CD4-positive, alpha-beta T cell treated with Interleukin-17A for 1 hour (primary cell): ENCODE results near the gene FIBCD1.

Experiments
- DNase-seq: peaks from one replicate; pipeline ENCODE4 v3.0.0-alpha.2; 2020

Gene FIBCD1

DNA sequence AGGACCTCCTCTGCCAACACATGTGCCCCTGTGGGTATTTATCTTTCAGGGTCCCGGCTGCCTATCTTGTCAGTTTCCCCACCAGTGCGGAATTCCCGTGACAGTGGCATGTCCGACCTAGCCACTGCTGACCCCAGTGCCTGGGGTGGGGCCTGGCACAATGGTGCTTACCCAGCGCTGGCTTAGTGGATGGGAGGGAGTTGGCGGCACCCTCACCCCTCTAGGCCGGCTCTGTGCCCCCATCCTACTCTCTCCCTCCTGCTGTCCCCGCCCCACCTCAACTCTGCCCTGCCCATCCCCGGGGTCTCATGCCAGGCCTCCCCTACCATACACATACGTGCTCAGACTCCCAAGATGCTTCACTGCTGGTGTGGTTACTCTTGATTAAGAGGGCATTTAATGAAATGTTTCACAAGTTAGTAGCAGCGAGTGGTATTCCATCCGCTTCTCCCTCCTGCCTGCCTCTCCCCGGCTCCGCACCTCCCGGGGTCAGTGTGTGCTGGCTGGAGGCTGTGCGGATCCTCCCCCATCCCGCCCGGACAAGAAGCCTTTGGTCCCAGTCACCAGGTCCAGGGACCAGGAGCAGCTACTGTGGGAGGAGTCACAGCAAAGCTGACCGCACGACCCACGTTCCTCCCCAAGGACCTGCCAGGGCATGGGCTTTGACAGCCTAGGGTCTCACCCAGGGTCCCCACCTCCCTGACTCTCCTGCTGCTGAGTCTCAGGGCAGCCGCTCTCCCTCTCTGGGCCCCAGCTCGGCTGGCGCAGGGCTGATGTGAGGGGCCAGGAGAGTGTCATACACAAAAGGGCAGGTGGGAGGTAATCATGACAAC is 32.9 kb downstream of the FIBCD1 start:
- DNase-seq = no peak

DNA sequence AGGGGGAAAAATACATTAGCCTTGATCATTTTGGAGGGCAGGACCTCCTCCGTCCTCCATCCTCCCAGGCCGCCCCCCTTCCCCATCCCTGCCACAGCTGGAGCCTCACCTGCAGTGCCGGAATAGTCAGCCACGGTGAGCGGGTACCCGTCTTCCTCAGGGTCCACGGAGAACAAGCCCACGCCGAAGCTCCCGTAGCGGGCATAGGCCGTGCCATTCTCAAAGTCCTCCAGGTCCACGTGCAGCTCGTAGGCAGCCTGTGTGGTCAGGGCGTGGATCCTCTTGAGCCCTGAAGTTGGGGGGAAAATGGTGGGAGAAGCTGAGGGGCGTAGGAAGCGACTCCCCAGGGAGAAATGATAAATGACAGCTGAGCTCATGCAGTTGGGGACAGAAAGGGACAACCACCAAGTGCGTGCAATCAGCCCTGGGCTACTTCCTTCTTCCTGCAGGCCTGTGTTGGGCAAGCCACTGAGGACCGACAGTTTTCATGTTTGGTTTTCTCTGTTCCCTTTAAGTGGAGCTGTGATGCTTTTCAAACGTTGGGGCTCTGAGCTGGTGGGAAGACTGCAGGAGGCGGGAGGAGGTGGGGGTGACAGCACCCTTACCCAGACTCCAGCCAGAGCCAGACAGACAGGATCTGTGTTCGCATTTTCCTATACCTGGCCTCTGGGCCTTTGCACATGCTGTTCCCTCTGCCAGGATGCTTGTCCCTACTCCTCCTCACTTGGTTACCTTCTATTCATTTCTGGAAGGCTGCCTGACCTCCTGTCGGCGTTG is 33.7 kb downstream of the FIBCD1 start:
- DNase-seq = no peak

DNA sequence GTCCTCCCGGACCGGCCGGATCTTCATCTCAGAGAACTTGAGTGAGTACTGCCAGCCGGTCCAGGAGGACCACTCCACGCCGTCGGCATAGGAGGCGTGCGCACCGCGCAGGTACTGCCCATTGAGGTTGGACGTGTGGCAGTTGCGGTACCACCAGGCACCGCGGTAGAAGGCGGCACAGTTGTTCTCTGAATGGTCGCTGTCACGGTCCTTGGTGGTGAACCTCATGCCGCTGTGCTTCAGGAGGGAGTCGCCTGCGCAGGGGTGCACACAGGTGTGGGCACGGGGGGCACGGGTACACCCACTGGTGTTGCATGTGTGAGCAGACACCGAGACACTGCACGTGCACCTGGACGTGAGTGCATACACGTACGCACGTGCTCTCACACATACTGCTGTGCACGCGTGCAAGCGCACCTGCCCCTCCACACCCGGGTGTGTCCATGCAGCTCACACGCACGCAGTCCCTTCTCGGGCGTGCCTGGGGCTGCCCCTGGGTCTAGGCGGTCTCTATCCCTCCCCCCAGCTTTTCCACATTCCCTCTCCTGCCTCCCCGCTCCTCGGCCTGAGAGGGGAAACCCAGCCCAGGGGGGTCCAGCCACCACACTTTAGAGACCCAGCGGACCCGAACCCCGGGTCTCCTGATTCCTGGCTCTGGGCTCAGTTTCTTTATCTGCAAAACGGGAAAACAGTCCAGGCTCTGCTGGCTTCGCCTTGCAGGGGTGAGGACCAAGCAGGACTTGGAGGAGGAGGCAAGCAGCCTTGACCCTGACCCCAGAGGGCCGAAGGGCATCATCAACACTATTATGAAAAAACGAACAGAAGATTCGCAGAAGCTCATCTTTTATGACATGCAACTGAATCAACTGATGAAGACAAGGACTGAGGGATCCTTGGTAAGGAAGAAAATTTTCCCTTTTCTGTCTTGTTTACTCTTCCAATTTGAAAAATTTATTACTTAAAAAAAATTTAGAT is 34.7 kb downstream of the FIBCD1 start:
- no peak for DNase-seq

GRCh38 chr9:130903194-130904069 is 35.6 kb downstream of the FIBCD1 start:
- DNase-seq = no peak

GRCh38 chr9:130902204-130903185 is 36.6 kb downstream of the FIBCD1 start:
- DNase-seq = no peak

- DNase-seq = no peak
These were observed 37.4 kb downstream of the FIBCD1 start for GRCh38 chr9:130901498-130902203.

DNA sequence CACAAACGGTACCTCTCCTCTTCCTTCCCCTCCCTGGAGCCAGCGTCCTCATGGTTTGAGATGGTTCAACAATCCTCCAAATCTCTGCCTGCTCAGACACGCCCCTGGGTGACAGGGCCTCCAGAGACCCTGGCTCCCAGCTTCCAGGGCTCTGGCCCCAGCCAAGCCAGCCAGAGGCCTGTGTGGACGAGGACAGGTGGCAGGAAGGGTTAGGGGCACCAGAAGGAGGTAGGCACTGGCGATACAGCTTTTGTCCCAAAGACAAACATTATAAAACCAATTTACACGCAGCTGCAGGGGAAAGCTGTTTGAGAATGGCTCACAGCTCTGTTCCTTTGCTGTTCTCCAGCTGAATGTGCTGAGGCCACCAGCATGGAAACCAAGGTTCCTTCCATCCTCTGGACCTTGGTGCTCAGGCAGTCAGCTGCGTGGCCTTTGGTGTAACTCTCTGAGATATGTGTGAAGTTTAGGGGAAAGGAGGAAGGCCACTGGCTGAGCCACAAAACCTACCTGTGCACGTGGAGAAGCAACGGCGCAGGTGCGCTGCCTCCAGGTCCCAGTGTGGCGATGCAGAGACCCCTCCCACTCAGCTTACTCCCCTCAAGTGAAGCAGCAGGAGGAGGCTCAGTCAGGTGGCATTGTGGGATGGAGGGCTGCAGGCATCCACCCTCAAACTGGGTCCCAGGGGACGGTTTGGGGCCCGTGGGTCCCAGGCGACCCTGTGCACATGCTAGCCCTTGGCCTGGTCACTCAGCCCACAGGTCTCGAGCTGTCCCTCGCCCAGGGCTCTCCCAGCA is 38.1 kb downstream of the FIBCD1 start:
- DNase-seq = no peak

GRCh38 chr9:130899051-130899748 is 39.8 kb downstream of the FIBCD1 start:
- DNase-seq = no peak

GRCh38 chr9:130898552-130898852 is 40.5 kb downstream of the FIBCD1 start:
- DNase-seq = no peak

DNA sequence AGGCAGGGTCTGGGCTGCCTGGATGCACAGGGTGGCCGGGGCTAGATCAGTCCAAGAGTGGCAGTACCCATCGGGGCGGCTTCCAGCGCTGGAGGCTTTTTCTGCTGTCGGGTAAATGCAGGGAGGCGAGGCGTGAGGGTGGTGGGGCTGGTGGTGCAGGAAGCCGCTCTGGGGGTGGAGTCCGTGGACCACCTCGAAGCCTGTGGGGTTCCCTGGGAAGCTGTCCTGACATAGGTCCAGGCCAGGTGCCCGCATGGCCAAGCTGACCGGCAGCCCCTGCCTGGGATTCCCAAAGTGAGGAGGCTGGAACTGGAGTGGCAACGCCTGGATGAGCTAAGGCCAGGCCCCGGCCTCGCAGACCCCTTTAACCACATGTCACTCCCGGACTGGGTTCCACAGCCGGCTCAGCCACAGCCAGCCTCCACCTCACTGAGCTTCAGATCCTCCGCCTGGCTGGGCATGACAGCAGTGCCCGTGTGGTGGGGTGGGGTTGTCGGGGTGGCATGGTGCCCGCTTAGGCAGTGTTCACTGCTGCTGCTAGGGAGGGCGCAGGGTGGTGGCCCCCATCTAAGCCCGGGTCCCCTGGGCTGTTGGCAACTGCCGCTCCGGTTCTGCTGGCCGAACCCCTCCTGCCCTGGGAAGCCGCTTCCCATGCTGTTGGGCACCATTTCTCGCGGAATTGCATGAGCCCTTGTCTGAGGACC is 41.0 kb downstream of the FIBCD1 start:
- no peak for DNase-seq

GRCh38 chr9:130897105-130897751 is 41.8 kb downstream of the FIBCD1 start:
- no peak for DNase-seq

DNA sequence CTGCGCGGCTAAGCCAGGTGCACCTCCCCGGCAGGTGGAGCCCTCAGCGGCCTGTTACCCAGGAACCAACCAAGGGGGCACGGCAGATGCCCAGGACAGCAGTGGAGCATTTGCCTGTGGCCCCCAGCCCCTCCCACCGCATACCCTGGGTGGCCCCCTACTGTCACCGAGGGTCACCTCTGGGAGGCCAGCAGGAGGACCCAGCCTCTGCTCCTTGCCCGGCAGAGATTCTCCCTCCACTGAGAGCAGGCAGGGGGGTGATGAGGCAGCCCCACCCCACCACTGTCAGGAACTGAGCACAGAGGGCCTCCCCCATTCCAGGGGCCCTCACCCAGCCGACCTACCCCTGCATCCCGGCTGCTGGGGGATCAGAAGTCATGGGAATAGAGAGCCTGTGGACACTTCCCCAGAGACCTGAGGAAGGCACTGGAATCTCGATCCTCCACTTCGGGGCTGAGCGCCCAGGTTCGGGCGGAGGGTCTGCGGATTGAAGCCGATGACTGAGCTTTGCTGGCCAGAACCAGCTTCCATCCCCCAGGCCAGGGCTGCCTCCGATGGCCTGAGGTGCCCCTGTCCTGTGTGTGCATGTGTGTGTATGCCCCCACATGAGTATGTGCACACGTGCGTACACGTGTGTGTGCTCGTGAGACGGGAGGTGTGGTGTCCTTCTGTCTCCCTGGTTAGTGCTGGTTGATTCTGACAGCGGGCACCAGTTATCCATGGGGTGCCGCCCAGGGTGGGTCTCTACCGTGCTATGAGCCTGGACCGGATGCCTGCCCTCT is 42.6 kb downstream of the FIBCD1 start, which contains the start of gene QRFP:
Gene QRFP (minus strand): TSS at position 580 of the 782 bp plus-strand sequence. CDS start 2,974 bp downstream, outside the sequence.
- DNase-seq = no peak

GRCh38 chr9:130895481-130896232 is 43.4 kb downstream of the FIBCD1 start:
- no peak for DNase-seq

- no peak for DNase-seq
These were observed 44.0 kb downstream of the FIBCD1 start for GRCh38 chr9:130895038-130895437.

DNA sequence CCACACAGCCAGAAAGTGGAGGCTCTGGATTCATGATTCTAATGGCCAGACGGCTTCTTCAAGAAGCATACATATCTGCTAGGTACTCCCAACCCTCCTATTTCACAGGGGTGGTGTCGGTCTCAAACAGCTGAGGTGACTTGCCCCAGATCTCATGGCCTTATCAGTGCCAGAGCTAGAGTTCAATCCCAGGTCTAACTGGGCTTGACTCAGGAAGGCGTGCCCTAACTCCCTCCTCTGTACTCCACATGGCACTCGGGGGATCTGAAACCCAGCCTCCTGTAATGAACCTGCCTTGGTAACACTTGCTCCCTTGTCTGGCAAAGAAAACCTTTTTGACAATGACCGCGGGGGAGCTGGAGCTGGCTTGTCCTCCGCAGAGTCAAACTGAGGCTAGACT is 44.5 kb downstream of the FIBCD1 start:
- DNase-seq = no peak
